Activated CD4-positive, alpha-beta T cell treated with anti-CD3 and anti-CD28 coated beads, Interleukin-2, amount 10 ng/mL, durations not matched to agents 24 days and 14 days (primary cell): ENCODE measurements around the gene ANKRD50. TPM values are rescaled to one million over a fixed set of nuclear protein-coding genes. Genes with fewer than 3 reads are reported as not detected.

ENCODE experiments used
- DNase-seq: peaks from one replicate; pipeline ENCODE4 v3.0.0; 2022
- H3K27ac Mint-ChIP-seq: one replicate; pipeline ENCODE4 v1.8.0; 2022; ENCODE audit warnings: mild to moderate bottlenecking, mixed read lengths
- H3K27me3 Mint-ChIP-seq: one replicate; pipeline ENCODE4 v1.8.0; 2022; ENCODE audit warnings: mixed read lengths
- H3K36me3 Mint-ChIP-seq: one replicate; pipeline ENCODE4 v1.8.0; 2022; ENCODE audit warnings: low read depth, mild to moderate bottlenecking, mixed read lengths
- H3K4me1 Mint-ChIP-seq: one replicate; pipeline ENCODE4 v1.8.0; 2021; ENCODE audit warnings: mixed read lengths
- H3K4me3 Mint-ChIP-seq: one replicate; pipeline ENCODE4 v1.8.0; 2022; ENCODE audit warnings: mild to moderate bottlenecking, moderate library complexity, mixed read lengths
- H3K9me3 Mint-ChIP-seq: one replicate; pipeline ENCODE4 v1.8.0; 2021; ENCODE audit warnings: mixed read lengths
- intact Hi-C: fragments of 100-400 bp; cut with micrococcal nuclease; formaldehyde crosslinking; loops from one replicate; pipeline ENCODE4 v1.15.1; 2023
- total RNA-seq: library from RNA; stranded (reverse); gene quantifications from 2 replicates; pipeline ENCODE4 v1.2.3, GENCODE V29; 2022

Gene ANKRD50
- total RNA-seq, 1 donor from 2014 or later: 0.09 TPM

GRCh38 chr4:124694946-124695598 lies 17.5 kb downstream of the ANKRD50 start:
- DNase-seq: no peak
- Mint-ChIP-seq H3K36me3 (no peaks in the 10 kb centered on the region), H3K4me1 (no peaks in the 10 kb centered on the region), H3K9me3 (no peaks in the 10 kb centered on the region), H3K4me3 (no peak overlapping the region), H3K27me3 (no peaks in the 10 kb centered on the region), H3K27ac (no peak overlapping the region)
- intact Hi-C loops: no loop called here

GRCh38 chr4:124694306-124694705 lies 18.2 kb downstream of the ANKRD50 start:
- Mint-ChIP-seq H3K4me3 (no peak overlapping the region), H3K9me3 (no peaks in the 10 kb centered on the region), H3K27me3 (no peaks in the 10 kb centered on the region), H3K27ac (no peak overlapping the region), H3K4me1 (no peaks in the 10 kb centered on the region), H3K36me3 (no peaks in the 10 kb centered on the region)
- intact Hi-C loops: no loop called here
- no peak for DNase-seq

GRCh38 chr4:124691801-124692200 lies 20.7 kb downstream of the ANKRD50 start:
- Mint-ChIP-seq H3K4me1 (no peaks in the 10 kb centered on the region), H3K27ac (no peak overlapping the region), H3K36me3 (no peaks in the 10 kb centered on the region), H3K9me3 (no peaks in the 10 kb centered on the region), H3K27me3 (no peaks in the 10 kb centered on the region), H3K4me3 (no peak overlapping the region)
- intact Hi-C loops: no loop called here
- DNase-seq: no peak

GRCh38 chr4:124686279-124686678 lies 26.3 kb downstream of the ANKRD50 start:
- intact Hi-C loops: no loop called here
- Mint-ChIP-seq H3K36me3 (no peaks in the 10 kb centered on the region), H3K9me3 (no peaks in the 10 kb centered on the region), H3K4me1 (no peaks in the 10 kb centered on the region), H3K27me3 (no peaks in the 10 kb centered on the region), H3K27ac (no peak overlapping the region), H3K4me3 (no peak overlapping the region)
- no peak for DNase-seq

GRCh38 chr4:124685851-124686250 lies 26.7 kb downstream of the ANKRD50 start:
- H3K27me3 Mint-ChIP-seq: no peaks in the 10 kb centered on the region
- no peaks in the 10 kb centered on the region for H3K4me1 Mint-ChIP-seq
- no peaks in the 10 kb centered on the region for H3K36me3 Mint-ChIP-seq
- intact Hi-C loops: no loop called here
- no peaks in the 10 kb centered on the region for H3K9me3 Mint-ChIP-seq
- no peak overlapping the region for H3K27ac Mint-ChIP-seq
- DNase-seq: no peak
- H3K4me3 Mint-ChIP-seq: no peak overlapping the region

- H3K36me3 Mint-ChIP-seq: no peaks in the 10 kb centered on the region
- intact Hi-C loops: no loop called here
- H3K27ac Mint-ChIP-seq: no peak overlapping the region
- H3K4me3 Mint-ChIP-seq: no peak overlapping the region
- DNase-seq: no peak
- no peaks in the 10 kb centered on the region for H3K9me3 Mint-ChIP-seq
- no peaks in the 10 kb centered on the region for H3K4me1 Mint-ChIP-seq
- no peaks in the 10 kb centered on the region for H3K27me3 Mint-ChIP-seq
Measured at GRCh38 chr4:124684301-124684700, 28.2 kb downstream of the ANKRD50 start.

GRCh38 chr4:124682384-124682783 lies 30.1 kb downstream of the ANKRD50 start:
- intact Hi-C loops: no loop called here
- H3K36me3 Mint-ChIP-seq: no peaks in the 10 kb centered on the region
- H3K27ac Mint-ChIP-seq: no peak overlapping the region
- no peak for DNase-seq
- H3K4me3 Mint-ChIP-seq: no peak overlapping the region
- H3K27me3 Mint-ChIP-seq: no peaks in the 10 kb centered on the region
- no peaks in the 10 kb centered on the region for H3K9me3 Mint-ChIP-seq
- H3K4me1 Mint-ChIP-seq: no peaks in the 10 kb centered on the region

- H3K36me3 Mint-ChIP-seq: no peaks in the 10 kb centered on the region
- H3K9me3 Mint-ChIP-seq: no peaks in the 10 kb centered on the region
- H3K27me3 Mint-ChIP-seq: no peaks in the 10 kb centered on the region
- H3K27ac Mint-ChIP-seq: no peak overlapping the region
- no peak overlapping the region for H3K4me3 Mint-ChIP-seq
- no peaks in the 10 kb centered on the region for H3K4me1 Mint-ChIP-seq
- no peak for DNase-seq
- intact Hi-C loops: no loop called here
Measured at GRCh38 chr4:124666496-124666895, 46.0 kb downstream of the ANKRD50 start.

- Mint-ChIP-seq H3K4me1 (no peaks in the 10 kb centered on the region), H3K4me3 (no peak overlapping the region), H3K27ac (no peak overlapping the region), H3K27me3 (no peaks in the 10 kb centered on the region), H3K36me3 (no peaks in the 10 kb centered on the region), H3K9me3 (no peaks in the 10 kb centered on the region)
- intact Hi-C loops: no loop called here
- DNase-seq: no peak
Measured at GRCh38 chr4:124658795-124659194, 53.7 kb downstream of the ANKRD50 start.

- Mint-ChIP-seq H3K4me1 (no peaks in the 10 kb centered on the region), H3K27me3 (no peaks in the 10 kb centered on the region), H3K9me3 (no peaks in the 10 kb centered on the region), H3K4me3 (no peak overlapping the region), H3K36me3 (no peaks in the 10 kb centered on the region), H3K27ac (no peak overlapping the region)
- no peak for DNase-seq
- intact Hi-C loops: no loop called here
Measured at GRCh38 chr4:124650614-124651013, 61.9 kb downstream of the ANKRD50 start.

- Mint-ChIP-seq H3K27ac (no peak overlapping the region), H3K27me3 (no peaks in the 10 kb centered on the region), H3K4me3 (no peak overlapping the region), H3K9me3 (no peaks in the 10 kb centered on the region), H3K36me3 (no peaks in the 10 kb centered on the region), H3K4me1 (no peaks in the 10 kb centered on the region)
- intact Hi-C loops: no loop called here
- no peak for DNase-seq
Measured at GRCh38 chr4:124647599-124647998, 64.9 kb downstream of the ANKRD50 start.

GRCh38 chr4:124644621-124645020 lies 67.9 kb downstream of the ANKRD50 start:
- no peaks in the 10 kb centered on the region for H3K4me1 Mint-ChIP-seq
- H3K27me3 Mint-ChIP-seq: no peaks in the 10 kb centered on the region
- no peaks in the 10 kb centered on the region for H3K36me3 Mint-ChIP-seq
- no peak overlapping the region for H3K4me3 Mint-ChIP-seq
- intact Hi-C loops: no loop called here
- no peak overlapping the region for H3K27ac Mint-ChIP-seq
- no peaks in the 10 kb centered on the region for H3K9me3 Mint-ChIP-seq
- DNase-seq: no peak

GRCh38 chr4:124642846-124643245 lies 69.7 kb downstream of the ANKRD50 start:
- Mint-ChIP-seq H3K27me3 (no peaks in the 10 kb centered on the region), H3K27ac (no peak overlapping the region), H3K9me3 (no peaks in the 10 kb centered on the region), H3K4me3 (no peak overlapping the region), H3K4me1 (no peaks in the 10 kb centered on the region), H3K36me3 (no peaks in the 10 kb centered on the region)
- intact Hi-C loops: no loop called here
- no peak for DNase-seq

GRCh38 chr4:124641715-124642381 lies 70.7 kb downstream of the ANKRD50 start:
- H3K27me3 Mint-ChIP-seq: no peaks in the 10 kb centered on the region
- intact Hi-C loops: no loop called here
- no peaks in the 10 kb centered on the region for H3K4me1 Mint-ChIP-seq
- no peaks in the 10 kb centered on the region for H3K9me3 Mint-ChIP-seq
- H3K36me3 Mint-ChIP-seq: no peaks in the 10 kb centered on the region
- H3K27ac Mint-ChIP-seq: no peak overlapping the region
- DNase-seq: no peak
- no peak overlapping the region for H3K4me3 Mint-ChIP-seq
